ENCODE data around the gene KIF26B. TPM values are rescaled to one million over a fixed set of nuclear protein-coding genes. Genes with fewer than 3 reads are reported as not detected.

The KIF26B gene
- total RNA-seq, 5 donors from 2014 or later (not counting 1 experiment from before 2014, with no cell fraction given): 0.03 to 0.06 (median 0.05) TPM; not detected in 2

DNA sequence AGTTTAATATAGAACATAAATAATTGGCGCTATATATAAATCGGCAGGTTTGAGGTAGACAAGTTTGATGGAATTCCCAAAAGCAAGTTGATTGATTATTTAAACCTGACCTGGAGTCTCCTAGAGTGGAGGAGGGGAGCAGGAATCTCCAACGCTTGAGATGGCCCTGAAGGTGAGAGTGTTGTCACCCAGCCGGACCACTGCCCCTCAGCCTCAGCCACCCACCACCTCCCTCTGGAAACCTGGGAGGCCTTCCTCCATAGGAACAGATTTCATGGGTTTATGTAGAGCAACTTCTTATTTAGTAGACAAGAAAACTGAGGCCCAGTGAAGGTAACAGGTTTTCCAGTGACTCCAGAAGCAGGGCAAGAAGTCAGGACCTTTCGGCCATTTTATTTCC lies 389.5 kb downstream of the KIF26B start:
- Mint-ChIP-seq H3K27me3 (peaks cover 7 to 13% of the 10 kb centered on the region in 2 donors), H3K4me3 (no peak overlapping the region), H3K36me3 (no peaks in the 10 kb centered on the region), H3K27ac (no peak overlapping the region), H3K4me1 (no peaks in the 10 kb centered on the region), H3K9me3 (no peaks in the 10 kb centered on the region)
- no peaks in the 10 kb centered on the region for H3K4me1 ChIP-seq (ENCODE audit: control insufficient read depth in 1 of 2, extremely low read depth in 1 of 2, insufficient read depth in 2 of 2, low read length in 2 of 2)
- H3K27me3 ChIP-seq (replicated peaks in 1 of 2; ENCODE audit: control insufficient read depth in 2 of 2, extremely low read depth in 1 of 2, insufficient read depth in 2 of 2, low read length in 1 of 2): peaks cover 0 to 7% of the 10 kb centered on the region in 2 experiments
- POLR2A ChIA-PET: no interaction called here
- H3K27ac ChIP-seq (ENCODE audit: low read length): no peak overlapping the region
- ATAC-seq (replicated peaks in 1 of 4) (no peak), DNase-seq (no peak)
- WGBS (ENCODE audit: insufficient coverage): 100% methylated on average over 2 of the region's 5 CpGs
- no peaks in the 10 kb centered on the region for H3K9me3 ChIP-seq
- peaks cover 0 to 3% of the 10 kb centered on the region in 2 donors for H3K36me3 ChIP-seq (ENCODE audit: control insufficient read depth in 2 of 2, extremely low read depth in 1 of 2, insufficient read depth in 1 of 2, low read length in 1 of 2)
- CTCF ChIA-PET: no interaction called here
- H3K4me3 ChIP-seq (ENCODE audit: control insufficient read depth in 1 of 2, extremely low read depth in 1 of 2, low read length in 1 of 2): no peak overlapping the region

GRCh38 chr1:245546875-245547274 lies 392.1 kb downstream of the KIF26B start:
- DNase-seq (no peak), ATAC-seq (replicated peaks in 1 of 4) (no peak)
- H3K36me3 ChIP-seq (ENCODE audit: control insufficient read depth in 2 of 2, extremely low read depth in 1 of 2, insufficient read depth in 1 of 2, low read length in 1 of 2): peaks cover 0 to 3% of the 10 kb centered on the region in 2 donors
- Mint-ChIP-seq H3K4me1 (no peaks in the 10 kb centered on the region), H3K4me3 (no peak overlapping the region), H3K27ac (no peak overlapping the region), H3K27me3 (peaks cover 7 to 15% of the 10 kb centered on the region in 2 donors), H3K36me3 (no peaks in the 10 kb centered on the region), H3K9me3 (no peaks in the 10 kb centered on the region)
- no peaks in the 10 kb centered on the region for H3K4me1 ChIP-seq (ENCODE audit: control insufficient read depth in 1 of 2, extremely low read depth in 1 of 2, insufficient read depth in 2 of 2, low read length in 2 of 2)
- H3K4me3 ChIP-seq (ENCODE audit: control insufficient read depth in 1 of 2, extremely low read depth in 1 of 2, low read length in 1 of 2): no peak overlapping the region
- H3K27me3 ChIP-seq (replicated peaks in 1 of 2; ENCODE audit: control insufficient read depth in 2 of 2, extremely low read depth in 1 of 2, insufficient read depth in 2 of 2, low read length in 1 of 2): peaks cover 0 to 5% of the 10 kb centered on the region in 2 experiments
- 85% methylated on average over 14 of the region's 16 CpGs for WGBS (ENCODE audit: insufficient coverage)
- ChIA-PET CTCF (no interaction called here), POLR2A (no interaction called here)
- no peaks in the 10 kb centered on the region for H3K9me3 ChIP-seq
- no peak overlapping the region for H3K27ac ChIP-seq (ENCODE audit: low read length)

DNA sequence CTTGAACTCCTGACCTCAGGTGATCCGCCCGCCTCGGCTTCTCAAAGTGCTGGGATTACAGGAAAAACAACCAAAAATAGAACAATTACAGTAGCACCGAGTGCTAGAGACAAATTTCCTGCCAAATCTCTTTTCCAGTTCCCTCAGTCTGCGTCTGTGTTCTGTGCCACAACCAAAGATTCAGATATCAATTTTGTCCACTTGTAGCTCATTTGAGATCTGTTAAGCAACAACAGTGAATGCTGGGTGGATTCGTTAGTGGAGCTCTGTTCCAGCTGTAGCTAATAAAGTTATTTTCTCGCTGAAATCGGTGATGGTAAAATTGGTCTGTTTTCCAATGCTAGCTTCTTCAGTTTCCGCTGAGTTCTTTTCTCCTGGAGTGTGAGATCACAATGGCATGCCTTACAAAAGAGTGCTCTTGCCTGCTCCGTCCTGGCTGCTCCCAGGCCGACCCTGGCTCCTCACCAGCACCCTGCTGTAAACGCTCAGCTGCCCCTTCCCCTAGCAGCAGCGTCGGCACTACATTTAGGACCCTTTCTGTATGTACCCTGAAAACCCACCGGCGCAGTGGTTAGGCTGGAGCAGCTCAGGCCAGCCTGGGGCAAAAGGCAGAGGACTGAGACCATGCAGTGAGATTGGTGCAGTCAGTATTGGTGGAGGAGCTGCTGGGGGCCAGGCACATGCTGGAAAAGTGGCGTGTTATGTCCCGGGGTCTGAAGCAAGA lies 395.4 kb downstream of the KIF26B start:
- Histone ChIP-seq H3K36me3 (ENCODE audit: control insufficient read depth in 2 of 2, extremely low read depth in 1 of 2, insufficient read depth in 1 of 2, low read length in 1 of 2) (no peaks in the 10 kb centered on the region), H3K4me3 (ENCODE audit: control insufficient read depth in 1 of 2, extremely low read depth in 1 of 2, low read length in 1 of 2) (no peak overlapping the region), H3K4me1 (ENCODE audit: control insufficient read depth in 1 of 2, extremely low read depth in 1 of 2, insufficient read depth in 2 of 2, low read length in 2 of 2) (no peaks in the 10 kb centered on the region), H3K27ac (ENCODE audit: low read length) (no peak overlapping the region), H3K9me3 (no peaks in the 10 kb centered on the region), H3K27me3 (replicated peaks in 1 of 2; ENCODE audit: control insufficient read depth in 2 of 2, extremely low read depth in 1 of 2, insufficient read depth in 2 of 2, low read length in 1 of 2) (peaks cover 0 to 7% of the 10 kb centered on the region in 2 experiments)
- 85% methylated on average over 11 of the region's 18 CpGs for WGBS (ENCODE audit: insufficient coverage)
- ChIA-PET CTCF (no interaction called here), POLR2A (no interaction called here)
- Mint-ChIP-seq H3K27me3 (peaks cover 5 to 13% of the 10 kb centered on the region in 2 donors), H3K4me1 (no peaks in the 10 kb centered on the region), H3K36me3 (no peaks in the 10 kb centered on the region), H3K9me3 (no peaks in the 10 kb centered on the region), H3K27ac (no peak overlapping the region), H3K4me3 (no peak overlapping the region)
- ATAC-seq (replicated peaks in 1 of 4) (no peak), DNase-seq (no peak)

GRCh38 chr1:245550720-245551043 lies 395.9 kb downstream of the KIF26B start:
- Histone ChIP-seq H3K4me3 (ENCODE audit: control insufficient read depth in 1 of 2, extremely low read depth in 1 of 2, low read length in 1 of 2) (no peak overlapping the region), H3K4me1 (ENCODE audit: control insufficient read depth in 1 of 2, extremely low read depth in 1 of 2, insufficient read depth in 2 of 2, low read length in 2 of 2) (no peaks in the 10 kb centered on the region), H3K36me3 (ENCODE audit: control insufficient read depth in 2 of 2, extremely low read depth in 1 of 2, insufficient read depth in 1 of 2, low read length in 1 of 2) (no peaks in the 10 kb centered on the region), H3K9me3 (no peaks in the 10 kb centered on the region), H3K27me3 (replicated peaks in 1 of 2; ENCODE audit: control insufficient read depth in 2 of 2, extremely low read depth in 1 of 2, insufficient read depth in 2 of 2, low read length in 1 of 2) (peaks cover 0 to 7% of the 10 kb centered on the region in 2 experiments), H3K27ac (ENCODE audit: low read length) (no peak overlapping the region)
- no peak for ATAC-seq (replicated peaks in 1 of 4)
- Mint-ChIP-seq H3K4me1 (no peaks in the 10 kb centered on the region), H3K27me3 (peaks cover 5 to 13% of the 10 kb centered on the region in 2 donors), H3K9me3 (no peaks in the 10 kb centered on the region), H3K36me3 (no peaks in the 10 kb centered on the region), H3K4me3 (no peak overlapping the region), H3K27ac (no peak overlapping the region)
- POLR2A ChIA-PET: no interaction called here
- no CpG with 5 or more reads among the region's 1 CpG for WGBS (ENCODE audit: insufficient coverage)
- no peak for DNase-seq
- CTCF ChIA-PET: no interaction called here

- Mint-ChIP-seq H3K9me3 (no peaks in the 10 kb centered on the region), H3K27me3 (peaks cover 5 to 13% of the 10 kb centered on the region in 2 donors), H3K27ac (no peak overlapping the region), H3K36me3 (no peaks in the 10 kb centered on the region), H3K4me3 (no peak overlapping the region), H3K4me1 (no peaks in the 10 kb centered on the region)
- DNase-seq (no peak), ATAC-seq (replicated peaks in 1 of 4) (no peak)
- no peaks in the 10 kb centered on the region for H3K9me3 ChIP-seq
- H3K27ac ChIP-seq (ENCODE audit: low read length): no peak overlapping the region
- H3K27me3 ChIP-seq (replicated peaks in 1 of 2; ENCODE audit: control insufficient read depth in 2 of 2, extremely low read depth in 1 of 2, insufficient read depth in 2 of 2, low read length in 1 of 2): peaks cover 0 to 9% of the 10 kb centered on the region in 2 experiments
- no peaks in the 10 kb centered on the region for H3K4me1 ChIP-seq (ENCODE audit: control insufficient read depth in 1 of 2, extremely low read depth in 1 of 2, insufficient read depth in 2 of 2, low read length in 2 of 2)
- no peaks in the 10 kb centered on the region for H3K36me3 ChIP-seq (ENCODE audit: control insufficient read depth in 2 of 2, extremely low read depth in 1 of 2, insufficient read depth in 1 of 2, low read length in 1 of 2)
- ChIA-PET CTCF (no interaction called here), POLR2A (no interaction called here)
- no peak overlapping the region for H3K4me3 ChIP-seq (ENCODE audit: control insufficient read depth in 1 of 2, extremely low read depth in 1 of 2, low read length in 1 of 2)
- 91% methylated on average over 8 of the region's 9 CpGs for WGBS (ENCODE audit: insufficient coverage)
Observed at GRCh38 chr1:245551536-245551935, 396.8 kb downstream of the KIF26B start.

GRCh38 chr1:245552331-245552730 lies 397.5 kb downstream of the KIF26B start:
- DNase-seq (no peak), ATAC-seq (replicated peaks in 1 of 4) (no peak)
- Mint-ChIP-seq H3K36me3 (no peaks in the 10 kb centered on the region), H3K27me3 (peaks cover 2 to 9% of the 10 kb centered on the region in 2 donors), H3K27ac (no peak overlapping the region), H3K4me3 (no peak overlapping the region), H3K9me3 (no peaks in the 10 kb centered on the region), H3K4me1 (no peaks in the 10 kb centered on the region)
- no peaks in the 10 kb centered on the region for H3K36me3 ChIP-seq (ENCODE audit: control insufficient read depth in 2 of 2, extremely low read depth in 1 of 2, insufficient read depth in 1 of 2, low read length in 1 of 2)
- 100% methylated on average over 5 of the region's 9 CpGs for WGBS (ENCODE audit: insufficient coverage)
- no peaks in the 10 kb centered on the region for H3K9me3 ChIP-seq
- ChIA-PET CTCF (no interaction called here), POLR2A (no interaction called here)
- no peaks in the 10 kb centered on the region for H3K4me1 ChIP-seq (ENCODE audit: control insufficient read depth in 1 of 2, extremely low read depth in 1 of 2, insufficient read depth in 2 of 2, low read length in 2 of 2)
- peaks cover 0 to 7% of the 10 kb centered on the region in 2 experiments for H3K27me3 ChIP-seq (replicated peaks in 1 of 2; ENCODE audit: control insufficient read depth in 2 of 2, extremely low read depth in 1 of 2, insufficient read depth in 2 of 2, low read length in 1 of 2)
- no peak overlapping the region for H3K27ac ChIP-seq (ENCODE audit: low read length)
- H3K4me3 ChIP-seq (ENCODE audit: control insufficient read depth in 1 of 2, extremely low read depth in 1 of 2, low read length in 1 of 2): no peak overlapping the region

- DNase-seq: no peak
- H3K27me3 ChIP-seq (replicated peaks in 1 of 2; ENCODE audit: control insufficient read depth in 2 of 2, extremely low read depth in 1 of 2, insufficient read depth in 2 of 2, low read length in 1 of 2): peaks cover 0 to 7% of the 10 kb centered on the region in 2 experiments
- POLR2A ChIA-PET: no interaction called here
- no peaks in the 10 kb centered on the region for H3K36me3 ChIP-seq (ENCODE audit: control insufficient read depth in 2 of 2, extremely low read depth in 1 of 2, insufficient read depth in 1 of 2, low read length in 1 of 2)
- Mint-ChIP-seq H3K4me3 (no peak overlapping the region), H3K36me3 (no peaks in the 10 kb centered on the region), H3K4me1 (no peaks in the 10 kb centered on the region), H3K27ac (no peak overlapping the region), H3K27me3 (peaks cover 0 to 5% of the 10 kb centered on the region in 2 donors), H3K9me3 (no peaks in the 10 kb centered on the region)
- no peak overlapping the region for H3K27ac ChIP-seq (ENCODE audit: low read length)
- H3K4me3 ChIP-seq (ENCODE audit: control insufficient read depth in 1 of 2, extremely low read depth in 1 of 2, low read length in 1 of 2): no peak overlapping the region
- ATAC-seq (replicated peaks in 1 of 4): no peak
- CTCF ChIA-PET: no interaction called here
- H3K9me3 ChIP-seq: no peaks in the 10 kb centered on the region
- no peaks in the 10 kb centered on the region for H3K4me1 ChIP-seq (ENCODE audit: control insufficient read depth in 1 of 2, extremely low read depth in 1 of 2, insufficient read depth in 2 of 2, low read length in 2 of 2)
- 95% methylated on average over 3 of the region's 3 CpGs for WGBS (ENCODE audit: insufficient coverage)
Observed at GRCh38 chr1:245556057-245556456, 401.3 kb downstream of the KIF26B start.
